GM19240 (cell line): Measurements from ENCODE around the gene COPE.

Experiments
- DNase-seq: peaks from one replicate; pipeline ENCODE4 v3.0.0; 2011; ENCODE audit warnings: low spot score; ENCODE audit not compliant: insufficient read length

Gene COPE

GRCh38 chr19:18868380-18869022 is 50.7 kb downstream of the COPE start:
- DNase-seq, result no peak

- DNase-seq, result no peak
These were observed 51.4 kb downstream of the COPE start for GRCh38 chr19:18867751-18868150.

- DNase-seq, result no peak
These were observed 52.0 kb downstream of the COPE start for GRCh38 chr19:18867199-18867598.

GRCh38 chr19:18866800-18867123 is 52.4 kb downstream of the COPE start:
- no peak for DNase-seq

GRCh38 chr19:18865973-18866799 is 53.0 kb downstream of the COPE start:
- peak; percentile 87 for DNase-seq

GRCh38 chr19:18865106-18865972 is 53.8 kb downstream of the COPE start:
- no peak for DNase-seq

- DNase-seq, result no peak
These were observed 55.3 kb downstream of the COPE start for GRCh38 chr19:18863843-18864362.

GRCh38 chr19:18862976-18863842 is 56.0 kb downstream of the COPE start:
- DNase-seq, result no peak

GRCh38 chr19:18861917-18862316 is 57.3 kb downstream of the COPE start:
- no peak for DNase-seq

- DNase-seq, result no peak
These were observed 58.0 kb downstream of the COPE start for GRCh38 chr19:18861235-18861634.

- no peak for DNase-seq
These were observed 58.5 kb downstream of the COPE start for GRCh38 chr19:18860725-18861124.

GRCh38 chr19:18860302-18860700 is 58.9 kb downstream of the COPE start:
- no peak for DNase-seq

- no peak for DNase-seq
These were observed 59.4 kb downstream of the COPE start for GRCh38 chr19:18859676-18860301.

GRCh38 chr19:18858906-18859646 is 60.1 kb downstream of the COPE start:
- DNase-seq, result no peak

GRCh38 chr19:18857223-18857622 is 62.0 kb downstream of the COPE start:
- DNase-seq, result no peak

GRCh38 chr19:18856385-18857126 is 62.6 kb downstream of the COPE start:
- DNase-seq, result no peak

GRCh38 chr19:18855647-18856384 is 63.4 kb downstream of the COPE start:
- DNase-seq, result no peak

GRCh38 chr19:18854982-18855381 is 64.2 kb downstream of the COPE start:
- DNase-seq, result no peak
